Measurements from ENCODE around the gene SIRT2.

SIRT2 gene

GRCh38 chr19:38899447-38900201, at the start of gene SIRT2, which contains the start of gene NFKBIB:
SIRT2 (minus strand) TSS chr19:38899618; CDS start chr19:38899521, 97 bp downstream.
NFKBIB (plus strand) TSS chr19:38899969; CDS start chr19:38900033, 64 bp downstream.
- H2AFZ ChIP-seq (ENCODE audit: low read depth, low read length, severe bottlenecking): peak within 1 kb of the TSS; percentile 67
- peak within 1 kb of the TSS; percentile 31; the same call in 1 of the 2 replicates for H3K27ac ChIP-seq (ENCODE audit: low read depth, low read length)
- peaks cover 31% of the 10 kb centered on the region for H3K79me2 ChIP-seq (ENCODE audit: insufficient read depth, low read length)
- H3K9ac ChIP-seq (ENCODE audit: low read length): peak within 1 kb of the TSS; percentile 71
- peak within 1 kb of the TSS; percentile 97 for H3K4me3 ChIP-seq (ENCODE audit: insufficient read depth, low read length, poor library complexity, severe bottlenecking)
- H3K4me2 ChIP-seq (ENCODE audit: low read depth, low read length, poor library complexity, severe bottlenecking): peak within 1 kb of the TSS; percentile 92
- no peaks in the 10 kb centered on the region for H3K36me3 ChIP-seq (ENCODE audit: low read length)
- no peaks in the 10 kb centered on the region for H3K9me2 ChIP-seq (replicated peaks; ENCODE audit: insufficient read depth, low read length)
- no peaks in the 10 kb centered on the region for H3K27me3 ChIP-seq (ENCODE audit: low read length)
- no peaks in the 10 kb centered on the region; the same call in 1 of the 2 replicates for H3F3A ChIP-seq (ENCODE audit: insufficient read depth)
- TF ChIP-seq CTCF (IDR thresholded peaks at IDR 0.05; ENCODE audit: insufficient read depth, low read length, poor library complexity, severe bottlenecking): no peak
- TF ChIP-seq EZH2phosphoT487 (conservative IDR thresholded peaks at IDR 0.05; ENCODE audit: low read length): no peak
- no peaks in the 10 kb centered on the region for H4K20me1 ChIP-seq (ENCODE audit: low read depth, low read length)
- no peaks in the 10 kb centered on the region for H3K9me3 ChIP-seq (ENCODE audit: insufficient read depth, low read length)

- no peaks in the 10 kb centered on the region for H3K27me3 ChIP-seq (ENCODE audit: low read length)
- no peaks in the 10 kb centered on the region for H3K36me3 ChIP-seq (ENCODE audit: low read length)
- H3K9ac ChIP-seq (ENCODE audit: low read length): no peak overlapping the region
- H3K9me2 ChIP-seq (replicated peaks; ENCODE audit: insufficient read depth, low read length): no peaks in the 10 kb centered on the region
- no peaks in the 10 kb centered on the region for H3K79me2 ChIP-seq (ENCODE audit: insufficient read depth, low read length)
- H3K4me2 ChIP-seq (ENCODE audit: low read depth, low read length, poor library complexity, severe bottlenecking): no peak overlapping the region
- no peak overlapping the region for H2AFZ ChIP-seq (ENCODE audit: low read depth, low read length, severe bottlenecking)
- no peak overlapping the region for H3K27ac ChIP-seq (ENCODE audit: low read depth, low read length)
- TF ChIP-seq CTCF (IDR thresholded peaks at IDR 0.05; ENCODE audit: insufficient read depth, low read length, poor library complexity, severe bottlenecking) (no peak), EZH2phosphoT487 (conservative IDR thresholded peaks at IDR 0.05; ENCODE audit: low read length) (no peak)
- H3K9me3 ChIP-seq (ENCODE audit: insufficient read depth, low read length): no peaks in the 10 kb centered on the region
- H3K4me3 ChIP-seq (ENCODE audit: insufficient read depth, low read length, poor library complexity, severe bottlenecking): no peak overlapping the region
- no peaks in the 10 kb centered on the region for H4K20me1 ChIP-seq (ENCODE audit: low read depth, low read length)
- H3F3A ChIP-seq (ENCODE audit: insufficient read depth): no peaks in the 10 kb centered on the region
These were observed 47.0 kb upstream of the SIRT2 start for GRCh38 chr19:38946229-38947010.

- H3K27me3 ChIP-seq (ENCODE audit: low read length): no peaks in the 10 kb centered on the region
- no peaks in the 10 kb centered on the region for H3K79me2 ChIP-seq (ENCODE audit: insufficient read depth, low read length)
- no peak overlapping the region for H3K4me2 ChIP-seq (ENCODE audit: low read depth, low read length, poor library complexity, severe bottlenecking)
- H3F3A ChIP-seq (ENCODE audit: insufficient read depth): no peaks in the 10 kb centered on the region
- no peaks in the 10 kb centered on the region for H3K9me2 ChIP-seq (replicated peaks; ENCODE audit: insufficient read depth, low read length)
- no peak overlapping the region for H2AFZ ChIP-seq (ENCODE audit: low read depth, low read length, severe bottlenecking)
- H3K27ac ChIP-seq (ENCODE audit: low read depth, low read length): no peak overlapping the region
- no peaks in the 10 kb centered on the region for H4K20me1 ChIP-seq (ENCODE audit: low read depth, low read length)
- no peaks in the 10 kb centered on the region for H3K9me3 ChIP-seq (ENCODE audit: insufficient read depth, low read length)
- no peaks in the 10 kb centered on the region for H3K36me3 ChIP-seq (ENCODE audit: low read length)
- TF ChIP-seq CTCF (IDR thresholded peaks at IDR 0.05; ENCODE audit: insufficient read depth, low read length, poor library complexity, severe bottlenecking): no peak
- TF ChIP-seq EZH2phosphoT487 (conservative IDR thresholded peaks at IDR 0.05; ENCODE audit: low read length): no peak
- no peak overlapping the region for H3K9ac ChIP-seq (ENCODE audit: low read length)
- H3K4me3 ChIP-seq (ENCODE audit: insufficient read depth, low read length, poor library complexity, severe bottlenecking): no peak overlapping the region
These were observed 46.3 kb upstream of the SIRT2 start for GRCh38 chr19:38945562-38946228.
